ENCODE results near the gene TBC1D5. TPM values are rescaled to one million over a fixed set of nuclear protein-coding genes. Genes with fewer than 3 reads are reported as not detected.

Gene TBC1D5
- total RNA-seq, 1 experiment from 2014 or later: 43.3 TPM

GRCh38 chr3:17558565-17558964 is 183.9 kb downstream of the TBC1D5 start:
- intact Hi-C loops (cut with micrococcal nuclease): no loop called here
- H3K27ac Mint-ChIP-seq (ENCODE audit: low read depth, unreplicated experiment): no peak overlapping the region
- H3K27me3 Mint-ChIP-seq (ENCODE audit: insufficient read depth, unreplicated experiment): no peaks in the 10 kb centered on the region
- no peaks in the 10 kb centered on the region for H3K36me3 Mint-ChIP-seq (ENCODE audit: insufficient read depth, unreplicated experiment)
- no peak overlapping the region for H3K4me3 Mint-ChIP-seq (ENCODE audit: unreplicated experiment)
- CTCF ChIA-PET: no interaction called here
- no peak for DNase-seq (ENCODE audit: unreplicated experiment)
- BruUV-seq (replicated peaks): no TSS peak
- H3K4me1 Mint-ChIP-seq (ENCODE audit: insufficient read depth, unreplicated experiment): no peaks in the 10 kb centered on the region
- POLR2A ChIA-PET: interaction anchor here (1.0 kb wide), 1 partner anchor 8 kb away, joined by 3 read pairs; no protein-coding TSS in a partner anchor
- no peaks in the 10 kb centered on the region for H3K9me3 Mint-ChIP-seq (ENCODE audit: unreplicated experiment)
- TF ChIP-seq, protein P1, sequence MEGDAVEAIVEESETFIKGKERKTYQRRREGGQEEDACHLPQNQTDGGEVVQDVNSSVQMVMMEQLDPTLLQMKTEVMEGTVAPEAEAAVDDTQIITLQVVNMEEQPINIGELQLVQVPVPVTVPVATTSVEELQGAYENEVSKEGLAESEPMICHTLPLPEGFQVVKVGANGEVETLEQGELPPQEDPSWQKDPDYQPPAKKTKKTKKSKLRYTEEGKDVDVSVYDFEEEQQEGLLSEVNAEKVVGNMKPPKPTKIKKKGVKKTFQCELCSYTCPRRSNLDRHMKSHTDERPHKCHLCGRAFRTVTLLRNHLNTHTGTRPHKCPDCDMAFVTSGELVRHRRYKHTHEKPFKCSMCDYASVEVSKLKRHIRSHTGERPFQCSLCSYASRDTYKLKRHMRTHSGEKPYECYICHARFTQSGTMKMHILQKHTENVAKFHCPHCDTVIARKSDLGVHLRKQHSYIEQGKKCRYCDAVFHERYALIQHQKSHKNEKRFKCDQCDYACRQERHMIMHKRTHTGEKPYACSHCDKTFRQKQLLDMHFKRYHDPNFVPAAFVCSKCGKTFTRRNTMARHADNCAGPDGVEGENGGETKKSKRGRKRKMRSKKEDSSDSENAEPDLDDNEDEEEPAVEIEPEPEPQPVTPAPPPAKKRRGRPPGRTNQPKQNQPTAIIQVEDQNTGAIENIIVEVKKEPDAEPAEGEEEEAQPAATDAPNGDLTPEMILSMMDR (IDR thresholded peaks at IDR 0.05; ENCODE audit: unreplicated experiment): no peak

DNA sequence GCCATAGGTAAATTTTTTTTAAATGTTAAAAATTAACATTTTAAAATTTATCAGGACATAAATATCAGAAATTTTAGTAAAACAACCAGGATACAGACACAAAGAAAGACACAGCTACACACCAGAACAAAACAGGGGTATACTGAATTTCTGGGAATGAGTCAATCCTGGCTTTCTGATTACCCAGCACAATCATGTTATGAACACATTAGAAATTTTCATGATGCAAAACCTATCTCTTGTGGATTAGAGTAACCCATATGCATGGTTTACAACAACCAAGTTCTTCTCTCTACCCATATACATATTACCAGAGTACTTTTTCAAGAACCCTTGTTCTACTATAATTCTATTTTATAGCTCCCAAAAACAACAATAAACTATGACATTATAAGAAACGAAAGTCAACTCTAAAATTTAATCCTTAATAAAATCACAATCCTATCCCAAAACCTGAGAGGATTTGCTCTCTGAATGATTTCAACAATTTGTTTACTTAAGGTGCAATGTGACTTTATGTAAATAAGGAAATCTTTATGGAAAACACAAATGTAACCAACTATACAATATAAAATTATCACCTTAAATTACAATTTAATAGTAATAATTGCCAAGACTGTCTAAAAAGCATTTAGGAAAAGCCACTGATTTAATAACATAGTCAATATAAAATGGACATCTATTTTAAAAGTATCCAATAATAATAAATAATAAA is 184.5 kb downstream of the TBC1D5 start:
- no peak overlapping the region for H3K4me3 Mint-ChIP-seq (ENCODE audit: unreplicated experiment)
- intact Hi-C loops (cut with micrococcal nuclease): no loop called here
- no peaks in the 10 kb centered on the region for H3K36me3 Mint-ChIP-seq (ENCODE audit: insufficient read depth, unreplicated experiment)
- ChIA-PET CTCF (interaction anchor here (0.8 kb wide), 1 partner anchor 491 kb away, joined by 3 read pairs; no protein-coding TSS in a partner anchor), POLR2A (interaction anchor here (1.0 kb wide), 1 partner anchor 8 kb away, joined by 3 read pairs; no protein-coding TSS in a partner anchor)
- TF ChIP-seq, protein P1 (IDR thresholded peaks at IDR 0.05; ENCODE audit: unreplicated experiment): no peak
- H3K27me3 Mint-ChIP-seq (ENCODE audit: insufficient read depth, unreplicated experiment): no peaks in the 10 kb centered on the region
- no TSS peak for BruUV-seq (replicated peaks)
- no peaks in the 10 kb centered on the region for H3K9me3 Mint-ChIP-seq (ENCODE audit: unreplicated experiment)
- no peak for DNase-seq (ENCODE audit: unreplicated experiment)
- no peaks in the 10 kb centered on the region for H3K4me1 Mint-ChIP-seq (ENCODE audit: insufficient read depth, unreplicated experiment)
- no peak overlapping the region for H3K27ac Mint-ChIP-seq (ENCODE audit: low read depth, unreplicated experiment)

DNA sequence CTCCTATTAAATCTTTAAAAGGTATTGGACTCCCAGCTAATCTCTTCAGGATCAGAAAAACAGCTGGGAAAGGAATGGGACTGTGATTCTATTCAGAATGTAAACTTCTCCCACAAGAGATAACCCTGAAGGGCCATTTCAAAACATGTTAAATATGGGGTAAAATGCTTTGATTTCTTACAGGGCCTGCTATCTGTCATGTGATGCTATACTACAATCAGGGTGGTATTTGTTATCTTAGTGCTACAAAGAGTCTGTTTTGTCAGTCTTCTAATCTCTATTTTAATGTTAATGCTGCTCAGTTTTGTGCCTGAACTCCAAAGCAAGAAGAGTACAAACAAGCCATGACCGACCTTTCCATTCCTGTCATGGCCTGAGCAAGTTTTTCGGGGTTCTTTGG is 186.9 kb downstream of the TBC1D5 start:
- no peaks in the 10 kb centered on the region for H3K9me3 Mint-ChIP-seq (ENCODE audit: unreplicated experiment)
- no peaks in the 10 kb centered on the region for H3K27me3 Mint-ChIP-seq (ENCODE audit: insufficient read depth, unreplicated experiment)
- H3K4me1 Mint-ChIP-seq (ENCODE audit: insufficient read depth, unreplicated experiment): no peaks in the 10 kb centered on the region
- H3K27ac Mint-ChIP-seq (ENCODE audit: low read depth, unreplicated experiment): no peak overlapping the region
- ChIA-PET CTCF (no interaction called here), POLR2A (interaction anchor here (0.8 kb wide), 1 partner anchor 24 kb away, joined by 3 read pairs; no protein-coding TSS in a partner anchor)
- H3K4me3 Mint-ChIP-seq (ENCODE audit: unreplicated experiment): no peak overlapping the region
- TF ChIP-seq, protein P1 (IDR thresholded peaks at IDR 0.05; ENCODE audit: unreplicated experiment): no peak
- no peak for DNase-seq (ENCODE audit: unreplicated experiment)
- H3K36me3 Mint-ChIP-seq (ENCODE audit: insufficient read depth, unreplicated experiment): no peaks in the 10 kb centered on the region
- intact Hi-C loops (cut with micrococcal nuclease): no loop called here
- BruUV-seq (replicated peaks): no TSS peak

- Mint-ChIP-seq H3K27me3 (ENCODE audit: insufficient read depth, unreplicated experiment) (no peaks in the 10 kb centered on the region), H3K36me3 (ENCODE audit: insufficient read depth, unreplicated experiment) (no peaks in the 10 kb centered on the region), H3K4me1 (ENCODE audit: insufficient read depth, unreplicated experiment) (no peaks in the 10 kb centered on the region), H3K4me3 (ENCODE audit: unreplicated experiment) (no peak overlapping the region), H3K9me3 (ENCODE audit: unreplicated experiment) (no peaks in the 10 kb centered on the region), H3K27ac (ENCODE audit: low read depth, unreplicated experiment) (no peak overlapping the region)
- no peak for DNase-seq (ENCODE audit: unreplicated experiment)
- intact Hi-C loops (cut with micrococcal nuclease): no loop called here
- TF ChIP-seq, protein P1 (IDR thresholded peaks at IDR 0.05; ENCODE audit: unreplicated experiment): no peak
- ChIA-PET POLR2A (no interaction called here), CTCF (interaction anchor here (1.0 to 3.3 kb wide), 2 partner anchors 45 to 288 kb away, joined by 3 to 15 read pairs; no protein-coding TSS in a partner anchor)
- BruUV-seq (replicated peaks): no TSS peak
Measured at GRCh38 chr3:17554078-17554477, 188.4 kb downstream of the TBC1D5 start.
